Liver (tissue), 9 donors: ENCODE data around the gene ATP10D. TPM values are rescaled to one million over a fixed set of nuclear protein-coding genes. Genes with fewer than 3 reads are reported as not detected.

Source experiments
- DNase-seq: peaks from one replicate; pipeline ENCODE4 v3.0.0-alpha.2; 2017; ENCODE audit warnings: low spot score
- H3K27ac ChIP-seq, 2 donors: one replicate each; pipeline ENCODE4 v1.7.0; 2013; ENCODE audit warnings: inconsistent platforms in 2 of 2, low read length in 2 of 2, control low read depth in 1 of 2, low read depth in 1 of 2, mild to moderate bottlenecking in 1 of 2
- H3K27me3 ChIP-seq, 4 donors: one replicate each; pipeline versions ENCODE4 v1.6.1 to v1.7.0; 2013; ENCODE audit warnings: low read length in 3 of 4, inconsistent platforms in 1 of 4, mild to moderate bottlenecking in 1 of 4, moderate library complexity in 1 of 4; ENCODE audit not compliant: control insufficient read depth in 4 of 4, insufficient read depth in 4 of 4
- H3K36me3 ChIP-seq, 4 donors: one replicate each; pipeline versions ENCODE4 v1.6.1 to v1.7.0; 2013; ENCODE audit warnings: low read length in 3 of 4, mild to moderate bottlenecking in 3 of 4, low read depth in 1 of 4, moderate library complexity in 1 of 4; ENCODE audit not compliant: control insufficient read depth in 4 of 4, insufficient read depth in 3 of 4
- H3K4me1 ChIP-seq, 4 donors: one replicate each; pipeline versions ENCODE4 v1.6.1 to v1.7.0; 2013; ENCODE audit warnings: low read length in 3 of 4, mild to moderate bottlenecking in 3 of 4, moderate library complexity in 1 of 4; ENCODE audit not compliant: control insufficient read depth in 4 of 4, insufficient read depth in 4 of 4
- H3K4me3 ChIP-seq, 3 donors: one replicate each; pipeline versions ENCODE4 v1.6.1 to v1.7.0; 2013; ENCODE audit warnings: low read length in 3 of 3, control low read depth in 1 of 3, low read depth in 1 of 3, mild to moderate bottlenecking in 1 of 3
- H3K9ac ChIP-seq, 2 donors: one replicate each; pipeline ENCODE4 v1.7.0; 2013; ENCODE audit warnings: low read length in 2 of 2, mild to moderate bottlenecking in 2 of 2, moderate library complexity in 2 of 2, control low read depth in 1 of 2, low read depth in 1 of 2
- H3K9me3 ChIP-seq, 4 donors: one replicate each; pipeline versions ENCODE4 v1.6.1 to v1.7.0; 2013; ENCODE audit warnings: low read length in 3 of 4; ENCODE audit not compliant: control insufficient read depth in 4 of 4
- CTCF ChIP-seq: fragments of 150-350 bp; IDR thresholded peaks from 2 replicates; pipeline ENCODE4 v1.5.1; 2017; ENCODE audit warnings: improper control_type of control experiment, low read depth, low read length; ENCODE audit not compliant: missing input control
- EGR1 ChIP-seq, 2 donors: IDR thresholded peaks; 2 replicates each; pipeline ENCODE4 v1.6.1; 2016 to 2018; ENCODE audit warnings: antibody characterized with exemption in 2 of 2, low read depth in 2 of 2
- FOXA2 ChIP-seq: IDR thresholded peaks from 2 replicates; pipeline ENCODE4 v1.6.1; 2016; ENCODE audit warnings: antibody characterized with exemption
- GABPA ChIP-seq, 2 donors: IDR thresholded peaks in 1 of 2; conservative IDR thresholded peaks in 1 of 2; 2 replicates each; pipeline ENCODE4 v1.6.1; 2016; ENCODE audit warnings: antibody characterized with exemption in 2 of 2, mild to moderate bottlenecking in 1 of 2, moderate library complexity in 1 of 2
- HNF4A ChIP-seq, 2 donors: conservative IDR thresholded peaks; 2 replicates each; pipeline ENCODE4 v1.6.1; 2016; ENCODE audit warnings: antibody characterized with exemption in 2 of 2, mild to moderate bottlenecking in 2 of 2
- HNF4G ChIP-seq: IDR thresholded peaks from 2 replicates; pipeline ENCODE4 v1.6.1; 2016; ENCODE audit warnings: antibody characterized with exemption
- JUND ChIP-seq, 2 donors: IDR thresholded peaks; 2 replicates each; pipeline ENCODE4 v1.6.1; 2016; ENCODE audit warnings: antibody characterized with exemption in 2 of 2
- NR2F2 ChIP-seq: IDR thresholded peaks from 2 replicates; pipeline ENCODE4 v1.6.1; 2016; ENCODE audit warnings: antibody characterized with exemption
- RAD21 ChIP-seq, 2 donors: IDR thresholded peaks; 2 replicates each; pipeline ENCODE4 v1.6.1; 2016; ENCODE audit warnings: antibody characterized with exemption in 2 of 2, mild to moderate bottlenecking in 2 of 2
- REST ChIP-seq: IDR thresholded peaks from 2 replicates; pipeline ENCODE4 v1.6.1; 2016; ENCODE audit warnings: antibody characterized with exemption, mild to moderate bottlenecking
- RXRA ChIP-seq, 2 donors: IDR thresholded peaks; 2 replicates each; pipeline ENCODE4 v1.6.1; 2017 to 2018; ENCODE audit warnings: antibody characterized with exemption in 2 of 2, mild to moderate bottlenecking in 1 of 2
- SP1 ChIP-seq: IDR thresholded peaks from 2 replicates; pipeline ENCODE4 v1.6.1; 2018; ENCODE audit warnings: antibody characterized with exemption, mild to moderate bottlenecking
- YY1 ChIP-seq: IDR thresholded peaks from 2 replicates; pipeline ENCODE4 v1.6.1; 2016; ENCODE audit warnings: antibody characterized with exemption, mild to moderate bottlenecking
- WGBS: extraction: QIAGEN DNeasy Blood & Tissue Kit; methylation state at CpG from one replicate; pipeline ENCODE4 v1.1.7; 2013; 5-methylcytosine and 5-hydroxymethylcytosine counted together
- polyA plus RNA-seq, 2 donors: library from polyadenylated mRNA; stranded (reverse) in 1 of 2; unstranded in 1 of 2; fragments of 200-250 nt in 1 of 2; fragments of >200 nt in 1 of 2; fragmentation: Nextera tagmentation in 1 of 2; extraction: Ambion mirVana in 1 of 2; gene quantifications; one replicate each; pipeline versions ENCODE4 v1.2.1 to v1.2.3, GENCODE V29; 2013 to 2015
- total RNA-seq, 2 donors: library from RNA; depleted of rRNA; stranded (reverse); fragments of >200 nt; gene quantifications; one replicate each; pipeline ENCODE4 v1.2.3, GENCODE V29; 2014
- TF ChIP-seq, protein P1 (sequence below): IDR thresholded peaks from 2 replicates; pipeline ENCODE4 v1.6.1; 2016; ENCODE audit warnings: antibody characterized with exemption
- TF ChIP-seq, protein P2 (sequence below): IDR thresholded peaks from 2 replicates; pipeline ENCODE4 v1.6.1; 2016; ENCODE audit warnings: antibody characterized with exemption
- donor health status: healthy.
- donor health status: healthy.
- donor health status: healthy.
- donor health status: healthy.
- donor health status: healthy.

Gene ATP10D
- total and polyA plus RNA-seq, 4 donors: 4.3 to 13.6 (median 7.4) TPM

DNA sequence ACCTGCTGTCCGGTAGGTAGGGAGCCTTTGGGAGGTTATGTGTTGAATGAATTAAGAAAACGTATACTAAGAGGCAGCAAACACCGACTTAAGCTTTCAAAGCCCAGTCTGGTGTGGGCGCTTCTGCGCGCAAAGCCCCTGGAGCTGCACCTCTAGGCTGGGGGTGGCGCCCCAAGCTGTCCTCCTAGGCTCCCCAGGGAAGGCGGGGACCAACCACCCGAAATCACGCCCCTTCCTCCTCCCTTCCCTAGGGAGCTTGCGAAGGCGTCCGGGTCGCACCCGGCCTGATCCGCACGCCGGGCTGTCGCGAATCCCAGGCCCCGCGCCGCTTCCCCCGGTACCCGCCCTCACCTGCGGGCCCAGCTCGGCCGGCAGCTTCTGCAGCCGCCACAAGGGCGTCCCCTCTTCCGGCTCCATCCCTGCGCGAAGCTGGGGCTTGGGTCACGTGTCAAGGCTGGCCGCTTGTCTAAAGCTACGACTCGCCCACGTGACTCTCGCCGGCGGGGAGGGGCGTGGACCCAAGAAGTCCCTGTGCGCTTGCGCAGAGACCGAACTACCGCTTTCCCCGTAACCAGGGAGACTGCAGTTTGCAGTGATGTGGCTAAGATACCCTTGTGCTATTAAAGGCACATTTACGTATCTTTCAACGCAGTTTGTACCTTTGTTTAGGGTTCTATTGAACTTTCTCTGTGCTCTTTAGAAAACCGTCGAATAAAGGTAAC is 21.7 kb upstream of the ATP10D start, which contains the start of gene COMMD8:
Gene COMMD8, minus strand, starts transcription at position 468 of the 722 bp plus-strand sequence. Its CDS starts 51 bp downstream, at position 417.
- H3K27me3 ChIP-seq: no peaks in the 10 kb centered on the region
- peaks cover 3 to 7% (median 6%) of the 10 kb centered on the region in 4 donors for H3K4me1 ChIP-seq
- H3K4me3 ChIP-seq: peak within 1 kb of the TSS; percentile 88 to 99 (median 90)
- peak; percentile 92 for DNase-seq
- H3K9ac ChIP-seq: peak within 1 kb of the TSS; percentile 30 to 76
- no peaks in the 10 kb centered on the region for H3K36me3 ChIP-seq
- WGBS: under 1% methylated on average over 51 of the region's 51 CpGs
- peak within 1 kb of the TSS; percentile 53 to 64 for H3K27ac ChIP-seq
- TF ChIP-seq GABPA (IDR thresholded peaks at IDR 0.05 in 1 of 2, conservative IDR thresholded peaks at IDR 0.05 in 1 of 2): peak in 1 of 2 donors; percentile 44
- no peak for TF ChIP-seq REST
- peak; percentile 53 to 58 for TF ChIP-seq RAD21 (IDR thresholded peaks at IDR 0.05)
- no peak for TF ChIP-seq HNF4A (conservative IDR thresholded peaks at IDR 0.05)
- TF ChIP-seq, protein P1, sequence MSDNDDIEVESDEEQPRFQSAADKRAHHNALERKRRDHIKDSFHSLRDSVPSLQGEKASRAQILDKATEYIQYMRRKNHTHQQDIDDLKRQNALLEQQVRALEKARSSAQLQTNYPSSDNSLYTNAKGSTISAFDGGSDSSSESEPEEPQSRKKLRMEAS: no peak
- no peak for TF ChIP-seq JUND (IDR thresholded peaks at IDR 0.05)
- TF ChIP-seq FOXA2: no peak
- no peak for TF ChIP-seq CTCF
- TF ChIP-seq NR2F2: no peak
- no peak for TF ChIP-seq HNF4G
- TF ChIP-seq YY1: no peak
- TF ChIP-seq RXRA (IDR thresholded peaks at IDR 0.05): peak in 1 of 2 donors; percentile 4
- TF ChIP-seq, protein P2, sequence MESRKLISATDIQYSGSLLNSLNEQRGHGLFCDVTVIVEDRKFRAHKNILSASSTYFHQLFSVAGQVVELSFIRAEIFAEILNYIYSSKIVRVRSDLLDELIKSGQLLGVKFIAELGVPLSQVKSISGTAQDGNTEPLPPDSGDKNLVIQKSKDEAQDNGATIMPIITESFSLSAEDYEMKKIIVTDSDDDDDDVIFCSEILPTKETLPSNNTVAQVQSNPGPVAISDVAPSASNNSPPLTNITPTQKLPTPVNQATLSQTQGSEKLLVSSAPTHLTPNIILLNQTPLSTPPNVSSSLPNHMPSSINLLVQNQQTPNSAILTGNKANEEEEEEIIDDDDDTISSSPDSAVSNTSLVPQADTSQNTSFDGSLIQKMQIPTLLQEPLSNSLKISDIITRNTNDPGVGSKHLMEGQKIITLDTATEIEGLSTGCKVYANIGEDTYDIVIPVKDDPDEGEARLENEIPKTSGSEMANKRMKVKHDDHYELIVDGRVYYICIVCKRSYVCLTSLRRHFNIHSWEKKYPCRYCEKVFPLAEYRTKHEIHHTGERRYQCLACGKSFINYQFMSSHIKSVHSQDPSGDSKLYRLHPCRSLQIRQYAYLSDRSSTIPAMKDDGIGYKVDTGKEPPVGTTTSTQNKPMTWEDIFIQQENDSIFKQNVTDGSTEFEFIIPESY: no peak
- TF ChIP-seq SP1: no peak
- no peak for TF ChIP-seq EGR1 (IDR thresholded peaks at IDR 0.05; ENCODE audit: low read depth in 2 of 2)
- H3K9me3 ChIP-seq: no peaks in the 10 kb centered on the region

GRCh38 chr4:47465004-47465403 is 20.1 kb upstream of the ATP10D start:
- no peaks in the 10 kb centered on the region for H3K36me3 ChIP-seq
- peaks cover 3 to 7% (median 6%) of the 10 kb centered on the region in 4 donors for H3K4me1 ChIP-seq
- DNase-seq: no peak
- TF ChIP-seq SP1 (no peak), REST (no peak)
- 72% methylated on average over 2 of the region's 2 CpGs for WGBS
- H3K9me3 ChIP-seq: no peaks in the 10 kb centered on the region
- no peak overlapping the region for H3K27ac ChIP-seq
- no peak overlapping the region for H3K4me3 ChIP-seq
- H3K27me3 ChIP-seq: no peaks in the 10 kb centered on the region
- no peak overlapping the region for H3K9ac ChIP-seq
